Sigmoid colon (tissue), 7 donors: ENCODE results near the gene GET4. TPM values are rescaled to one million over a fixed set of nuclear protein-coding genes. Genes with fewer than 3 reads are reported as not detected.

Experiments used
- DNase-seq: peaks from one replicate; pipeline ENCODE4 v3.0.0-alpha.2; 2019
- H3K27ac ChIP-seq, 4 donors: fragments of 200-600 bp; sonication (generic); one replicate each; pipeline ENCODE4 v1.5.1; 2016 to 2019; ENCODE audit warnings: mild to moderate bottlenecking in 1 of 4
- H3K27me3 ChIP-seq, 3 donors: fragments of 200-600 bp; sonication (generic); one replicate each; pipeline ENCODE4 v1.5.1; 2019; ENCODE audit warnings: mild to moderate bottlenecking in 1 of 3
- H3K36me3 ChIP-seq, 4 donors: fragments of 200-600 bp; sonication (generic); one replicate each; pipeline ENCODE4 v1.5.1; 2016 to 2019
- H3K4me1 ChIP-seq, 4 donors: fragments of 200-600 bp; sonication (generic); one replicate each; pipeline ENCODE4 v1.5.1; 2017 to 2019
- H3K4me3 ChIP-seq, 4 donors: fragments of 200-600 bp; sonication (generic); one replicate each; pipeline ENCODE4 v1.5.1; 2017 to 2019; ENCODE audit warnings: mild to moderate bottlenecking in 2 of 4, moderate library complexity in 1 of 4
- H3K9me3 ChIP-seq, 4 donors: fragments of 200-600 bp in 3 of 4; sonication (generic) in 3 of 4; one replicate each; pipeline versions ENCODE4 v1.5.1 to v1.6.1; 2013 to 2019
- CTCF ChIP-seq, 4 experiments: fragments of 450-650 bp in 3 of 4; fragments of 200-600 bp in 1 of 4; IDR thresholded peaks; one replicate each; pipeline ENCODE4 v1.5.1; 2016 to 2019; ENCODE audit warnings: antibody characterized with exemption in 4 of 4, mild to moderate bottlenecking in 3 of 4, moderate library complexity in 2 of 4
- EP300 ChIP-seq, 4 donors: sonication (generic); formaldehyde crosslinking; IDR thresholded peaks; one replicate each; pipeline ENCODE4 v1.6.1; 2017; ENCODE audit warnings: antibody characterized with exemption in 4 of 4
- POLR2A ChIP-seq, 2 donors: fragments of 450-650 bp; IDR thresholded peaks; one replicate each; pipeline ENCODE4 v1.6.1; 2016; ENCODE audit warnings: antibody characterized with exemption in 2 of 2, mild to moderate bottlenecking in 2 of 2, moderate library complexity in 2 of 2
- POLR2AphosphoS5 ChIP-seq, 4 donors: sonication (generic); formaldehyde crosslinking; IDR thresholded peaks; one replicate each; pipeline ENCODE4 v1.6.1; 2017; ENCODE audit warnings: antibody characterized with exemption in 4 of 4
- WGBS, 2 donors: extraction: QIAGEN DNeasy Blood & Tissue Kit; methylation state at CpG; one replicate each; pipeline ENCODE4 v1.1.7; 2013; 5-methylcytosine and 5-hydroxymethylcytosine counted together
- intact Hi-C: fragments of 100-400 bp; cut with DNase I; formaldehyde crosslinking; loops from one replicate; pipeline ENCODE4 v1.15.1; 2023
- polyA plus RNA-seq, 3 donors: library from polyadenylated mRNA; stranded (reverse); fragments of 200-250 nt; gene quantifications; one replicate each; pipeline ENCODE4 v1.2.3, GENCODE V29; 2013
- total RNA-seq, 4 donors: library from RNA; depleted of rRNA; stranded (reverse); fragments of >200 nt; gene quantifications; one replicate each; pipeline ENCODE4 v1.1.0, GENCODE V29; 2016
- donor health status: healthy with polysubstance abuse.
- donor health status: Bipolar disorder and iron deficiency.
- donor health status: healthy.

Gene GET4
- total and polyA plus RNA-seq, 7 donors: 20.3 to 51.4 (median 27.0) TPM

- DNase-seq: no peak
- H3K27me3 ChIP-seq: no peaks in the 10 kb centered on the region
- intact Hi-C loops: no loop called here
- H3K36me3 ChIP-seq: peaks cover 53 to 90% (median 66%) of the 10 kb centered on the region in 4 donors
- H3K9me3 ChIP-seq: no peaks in the 10 kb centered on the region
- peaks cover 0 to 1% (median 0%) of the 10 kb centered on the region in 4 donors for H3K4me1 ChIP-seq
- 95% methylated on average over 15 of the region's 15 CpGs for WGBS, 2 donors
- no peak for TF ChIP-seq EP300 (IDR thresholded peaks at IDR 0.05)
- TF ChIP-seq POLR2AphosphoS5 (IDR thresholded peaks at IDR 0.05): no peak
- TF ChIP-seq POLR2A (IDR thresholded peaks at IDR 0.05): no peak
- no peak for TF ChIP-seq CTCF (IDR thresholded peaks at IDR 0.05)
- H3K27ac ChIP-seq: no peak overlapping the region
- no peak overlapping the region for H3K4me3 ChIP-seq
Measured at GRCh38 chr7:890868-891267, 14.5 kb downstream of the GET4 start.

GRCh38 chr7:891291-891690 lies 14.9 kb downstream of the GET4 start:
- TF ChIP-seq CTCF (IDR thresholded peaks at IDR 0.05): no peak
- H3K4me3 ChIP-seq: no peak overlapping the region
- intact Hi-C loops: no loop called here
- peaks cover 53 to 90% (median 70%) of the 10 kb centered on the region in 4 donors for H3K36me3 ChIP-seq
- DNase-seq: no peak
- H3K4me1 ChIP-seq: no peaks in the 10 kb centered on the region
- no peak overlapping the region for H3K27ac ChIP-seq
- 96% methylated on average over 29 of the region's 29 CpGs for WGBS, 2 donors
- H3K9me3 ChIP-seq: no peaks in the 10 kb centered on the region
- no peaks in the 10 kb centered on the region for H3K27me3 ChIP-seq

DNA sequence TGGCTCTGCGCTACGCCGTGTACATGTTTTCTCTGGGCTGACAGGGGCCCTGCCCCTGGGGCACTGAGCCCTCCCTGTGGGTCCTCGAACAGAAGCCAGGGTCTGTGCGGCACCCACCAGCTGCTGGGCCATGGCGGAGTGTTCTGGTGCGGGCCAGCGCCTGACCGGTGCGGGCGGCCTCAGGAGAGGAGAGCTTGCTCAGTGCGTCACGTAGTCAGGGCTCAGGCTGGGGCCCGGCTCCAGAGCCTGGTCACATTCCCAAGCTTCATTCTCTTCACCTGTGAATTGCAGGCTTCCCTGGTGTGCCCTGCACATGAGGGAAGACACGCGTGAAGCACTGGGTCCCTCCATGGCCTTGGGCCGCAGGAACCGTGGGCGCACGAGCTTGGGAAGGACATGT lies 15.5 kb downstream of the GET4 start:
- Histone ChIP-seq H3K4me1 (no peaks in the 10 kb centered on the region), H3K4me3 (no peak overlapping the region), H3K27me3 (no peaks in the 10 kb centered on the region), H3K36me3 (peaks cover 48 to 90% (median 70%) of the 10 kb centered on the region in 4 donors), H3K9me3 (no peaks in the 10 kb centered on the region), H3K27ac (no peak overlapping the region)
- 95 to 98% methylated on average over 20 of the region's 20 CpGs for WGBS, 2 donors
- DNase-seq: no peak
- no peak for TF ChIP-seq CTCF (IDR thresholded peaks at IDR 0.05)
- no peak for TF ChIP-seq EP300 (IDR thresholded peaks at IDR 0.05)
- TF ChIP-seq POLR2AphosphoS5 (IDR thresholded peaks at IDR 0.05): no peak
- TF ChIP-seq POLR2A (IDR thresholded peaks at IDR 0.05): no peak
- intact Hi-C loops: no loop called here

DNA sequence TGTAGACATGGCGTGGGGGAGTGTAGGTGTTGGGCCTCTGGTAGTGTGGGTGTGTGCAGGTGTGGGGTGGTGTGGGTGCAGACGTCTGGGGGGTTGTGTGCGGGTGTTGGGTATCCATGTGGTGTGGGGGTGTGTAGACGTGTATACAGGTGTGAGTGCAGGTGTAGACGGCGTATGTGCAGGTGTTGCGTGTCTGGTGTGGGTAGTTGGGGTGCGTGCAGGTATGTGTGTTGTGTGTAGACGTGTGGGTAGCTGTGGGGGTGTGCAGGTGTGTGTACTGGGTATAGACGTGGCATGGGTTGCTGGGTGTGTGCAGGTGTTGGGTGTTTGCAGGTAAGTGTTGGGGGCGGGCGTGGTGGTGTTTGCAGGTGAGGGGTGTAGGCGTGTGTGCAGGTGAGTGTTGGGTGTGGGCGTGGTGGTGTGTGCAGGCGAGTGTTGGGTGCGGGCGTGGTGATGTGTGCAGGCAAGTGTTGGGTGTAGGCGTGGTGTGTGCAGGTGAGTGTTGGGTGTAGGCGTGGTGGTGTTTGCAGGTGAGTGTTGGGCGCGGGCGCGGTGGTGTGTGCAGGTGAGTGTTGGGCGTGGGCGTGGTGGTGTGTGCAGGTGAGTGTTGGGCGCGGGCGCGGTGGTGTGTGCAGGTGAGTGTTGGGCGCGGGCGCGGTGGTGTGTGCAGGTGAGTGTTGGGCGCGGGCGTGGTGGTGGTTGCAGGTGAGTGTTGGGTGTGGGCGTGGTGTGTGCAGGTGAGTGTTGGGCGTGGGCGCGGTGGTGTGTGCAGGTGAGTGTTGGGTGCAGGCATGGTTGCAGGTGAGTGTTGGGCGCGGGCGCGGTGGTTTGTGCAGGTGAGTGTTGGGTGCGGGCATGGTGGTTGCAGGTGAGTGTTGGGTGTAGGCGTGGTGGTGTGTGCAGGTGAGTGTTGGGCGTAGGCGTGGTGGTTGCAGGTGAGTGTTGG lies 16.6 kb downstream of the GET4 start:
- no peak overlapping the region for H3K27ac ChIP-seq
- DNase-seq: no peak
- H3K36me3 ChIP-seq: peaks cover 37 to 89% (median 61%) of the 10 kb centered on the region in 4 donors
- H3K4me1 ChIP-seq: peaks cover 0 to 8% (median 7%) of the 10 kb centered on the region in 4 donors
- no peak overlapping the region for H3K4me3 ChIP-seq
- H3K9me3 ChIP-seq: no peaks in the 10 kb centered on the region
- TF ChIP-seq POLR2A (IDR thresholded peaks at IDR 0.05) (no peak), EP300 (IDR thresholded peaks at IDR 0.05) (no peak), CTCF (IDR thresholded peaks at IDR 0.05) (no peak), POLR2AphosphoS5 (IDR thresholded peaks at IDR 0.05) (no peak)
- 86 to 94% methylated on average over 47 to 48 of the region's 48 CpGs for WGBS, 2 donors
- intact Hi-C loops: no loop called here
- no peaks in the 10 kb centered on the region for H3K27me3 ChIP-seq
